Brain microvascular endothelial cell (primary cell): ENCODE results near the gene CFAP45.
A peak's percentile ranks its signal among the peaks of the same experiment; 100 is the strongest.

Source experiments
- DNase-seq: peaks from one replicate; pipeline ENCODE4 v3.0.0-alpha.2; 2020
- H3K27ac ChIP-seq: fragments of 250-450 bp; sonication (Bioruptor Pico); 2 replicates; pipeline ENCODE4 v1.5.1; 2020; ENCODE audit warnings: mild to moderate bottlenecking, moderate library complexity
- H3K27me3 ChIP-seq: fragments of 250-450 bp; sonication (Bioruptor Pico); replicated peaks from 2 replicates; pipeline ENCODE4 v1.5.1; 2020; ENCODE audit warnings: mild to moderate bottlenecking
- H3K36me3 ChIP-seq: fragments of 250-450 bp; sonication (Bioruptor Pico); replicated peaks from 2 replicates; pipeline ENCODE4 v1.5.1; 2020; ENCODE audit warnings: mild to moderate bottlenecking
- H3K4me3 ChIP-seq: 2 replicates; pipeline ENCODE4 v1.5.1; 2011; ENCODE audit warnings: low read depth, mild to moderate bottlenecking, control low read depth, low read length, moderate library complexity
- CTCF ChIP-seq: IDR thresholded peaks from 2 replicates; pipeline ENCODE4 v1.5.1; 2011; ENCODE audit warnings: low read depth, mild to moderate bottlenecking, moderate library complexity, low read length, control low read depth, inconsistent platforms; ENCODE audit errors: missing control alignments
- in situ Hi-C: cut with HindIII; loops from 2 replicates; pipeline ENCODE4 v1.10.0; 2017; ENCODE audit warnings: low sequenced_read_pairs, low pct_ligation_motif_present

The CFAP45 gene, protein sequence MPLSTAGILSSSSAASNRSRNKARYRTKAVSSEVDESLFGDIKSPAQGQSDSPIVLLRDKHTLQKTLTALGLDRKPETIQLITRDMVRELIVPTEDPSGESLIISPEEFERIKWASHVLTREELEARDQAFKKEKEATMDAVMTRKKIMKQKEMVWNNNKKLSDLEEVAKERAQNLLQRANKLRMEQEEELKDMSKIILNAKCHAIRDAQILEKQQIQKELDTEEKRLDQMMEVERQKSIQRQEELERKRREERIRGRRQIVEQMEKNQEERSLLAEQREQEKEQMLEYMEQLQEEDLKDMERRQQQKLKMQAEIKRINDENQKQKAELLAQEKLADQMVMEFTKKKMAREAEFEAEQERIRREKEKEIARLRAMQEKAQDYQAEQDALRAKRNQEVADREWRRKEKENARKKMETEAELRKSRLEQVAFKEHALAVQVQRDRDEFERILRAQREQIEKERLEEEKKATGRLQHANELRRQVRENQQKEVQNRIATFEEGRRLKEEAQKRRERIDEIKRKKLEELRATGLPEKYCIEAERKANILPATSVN

DNA sequence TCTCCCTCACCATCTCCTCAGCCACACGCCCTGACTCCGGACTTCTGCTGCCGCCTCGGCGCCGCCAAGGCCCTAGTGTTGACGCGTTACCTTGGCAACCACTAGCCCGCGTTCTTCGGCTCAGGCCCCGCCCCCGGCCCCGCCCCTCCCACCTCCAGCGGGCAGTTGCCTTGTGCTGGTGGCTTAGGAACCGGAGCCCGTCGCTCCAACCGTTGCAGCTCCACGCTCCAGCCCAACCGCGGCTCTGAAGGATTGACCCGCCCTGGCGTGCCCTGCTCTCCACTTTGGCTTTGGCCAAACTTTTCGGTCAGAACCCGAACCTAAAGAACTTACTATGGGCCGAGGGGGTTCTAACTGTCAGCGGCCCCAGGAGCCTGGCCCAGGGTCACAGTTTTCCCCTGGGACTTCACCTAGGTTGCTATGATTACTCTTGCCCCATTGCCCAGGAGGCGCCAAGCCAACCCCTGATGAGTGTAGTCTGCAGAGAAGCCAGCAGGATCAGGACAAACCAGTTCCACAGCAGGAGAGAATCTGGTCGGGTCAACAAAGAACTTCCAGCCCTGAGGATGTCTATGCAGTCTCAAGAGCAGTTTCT is at the start of gene CFAP45:
TSS of gene CFAP45 (minus strand) at position 80 of the 595 bp plus-strand sequence. CDS start at position 13, 67 bp downstream.
- TF ChIP-seq CTCF = no peak
- Histone ChIP-seq H3K27me3 (no peaks in the 10 kb centered on the region), H3K4me3 (peak within 1 kb of the TSS; percentile 3), H3K27ac (peak within 1 kb of the TSS; percentile 14), H3K36me3 (no peaks in the 10 kb centered on the region)
- DNase-seq = peak; percentile 85
- in situ Hi-C loops = no loop called here

DNA sequence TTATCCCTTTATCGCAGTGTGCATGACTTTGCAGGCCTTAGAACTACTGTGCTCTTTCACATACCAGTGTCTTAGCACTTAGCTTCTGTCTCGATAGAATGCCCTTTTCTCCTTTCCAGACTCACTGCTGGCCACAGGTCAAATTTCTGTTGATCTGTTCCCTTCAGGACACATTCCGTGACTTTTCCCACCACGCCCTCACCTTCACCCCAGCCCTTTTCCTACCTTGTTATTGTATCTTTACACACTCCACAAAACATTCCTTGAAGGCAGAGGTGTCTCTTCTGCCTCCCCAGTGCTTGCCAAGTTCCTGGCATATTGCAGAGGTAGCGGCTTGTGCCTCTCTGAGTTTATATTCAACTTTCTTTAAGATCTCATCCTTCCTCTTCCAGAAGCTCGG is 49.2 kb upstream of the CFAP45 start:
- H3K4me3 ChIP-seq = no peak overlapping the region

DNA sequence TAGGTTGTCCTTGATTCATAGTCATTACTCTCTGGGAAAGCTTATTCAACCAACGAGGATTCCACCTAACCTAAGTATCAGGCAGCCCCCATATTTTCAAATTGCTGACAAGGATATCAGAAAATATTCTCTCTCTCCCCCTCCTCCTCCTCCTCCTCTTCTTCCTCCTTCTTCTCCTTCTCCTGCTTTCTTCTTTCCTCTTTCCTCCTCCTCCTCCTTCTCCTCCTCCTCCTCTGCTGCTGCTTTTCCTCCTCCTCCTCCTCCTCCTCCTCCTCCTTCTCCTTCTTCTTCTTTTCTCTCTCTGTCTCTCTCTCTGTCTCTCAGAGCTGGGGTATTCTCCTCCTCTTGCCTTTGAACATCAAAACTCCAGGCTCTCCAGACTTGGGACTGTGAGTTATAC is 48.0 kb upstream of the CFAP45 start:
- H3K36me3 ChIP-seq = no peaks in the 10 kb centered on the region
- no peak for DNase-seq
- TF ChIP-seq CTCF = no peak
- H3K4me3 ChIP-seq = no peak overlapping the region
- in situ Hi-C loops = no loop called here
- H3K27me3 ChIP-seq = peaks cover 18% of the 10 kb centered on the region
- H3K27ac ChIP-seq = no peak overlapping the region

More for the DNA sequence above, 49.2 kb upstream of the CFAP45 start:
- in situ Hi-C loops = no loop called here
- H3K27me3 ChIP-seq = peaks cover 18% of the 10 kb centered on the region
- H3K36me3 ChIP-seq = no peaks in the 10 kb centered on the region
- no peak for TF ChIP-seq CTCF
- DNase-seq = no peak
- H3K27ac ChIP-seq = no peak overlapping the region

DNA sequence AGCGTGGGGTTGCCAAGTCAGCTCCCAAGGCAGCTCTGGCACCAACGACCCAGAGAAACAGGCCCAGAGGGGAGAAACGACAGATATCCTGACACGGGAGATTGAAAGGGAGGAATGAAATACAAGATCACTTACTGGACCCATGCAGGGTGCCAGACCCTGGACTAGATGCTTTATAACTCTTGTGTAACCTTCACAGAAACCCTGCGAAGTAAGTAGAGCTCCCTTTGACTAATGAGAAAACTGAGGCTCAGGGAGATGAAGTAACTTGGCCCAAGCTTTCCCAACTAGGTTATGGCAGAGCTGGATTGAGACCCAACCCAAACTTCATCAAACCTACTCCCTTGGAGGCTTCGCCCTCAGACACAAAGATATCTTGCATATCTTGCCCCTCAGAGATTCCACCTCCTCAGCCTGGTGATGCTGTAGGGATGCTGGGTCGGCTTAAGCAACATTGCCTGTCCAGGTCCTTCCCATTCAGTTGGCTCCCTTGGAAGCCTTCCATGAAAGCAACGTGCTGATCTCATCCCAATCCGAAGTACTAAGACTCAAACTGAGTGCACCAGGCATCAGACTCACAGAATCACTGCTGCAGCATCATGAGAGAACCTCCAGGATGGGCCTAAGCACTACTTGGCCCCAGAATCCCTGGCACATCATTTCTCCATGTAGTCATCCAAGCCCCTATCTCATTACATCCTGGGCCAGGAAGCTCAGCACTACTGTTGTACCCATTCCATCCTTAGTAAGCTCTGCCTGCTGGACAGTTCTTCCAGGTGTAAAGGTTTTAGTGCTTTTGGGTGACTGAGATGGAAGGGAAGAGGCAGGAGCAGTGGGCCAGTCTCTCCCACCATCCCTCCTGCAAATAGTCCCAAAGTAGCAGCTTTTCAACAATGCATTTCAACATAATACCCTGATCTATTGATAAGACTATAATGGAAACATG is 46.5 kb upstream of the CFAP45 start:
- no peaks in the 10 kb centered on the region for H3K36me3 ChIP-seq
- DNase-seq = no peak
- no peak overlapping the region for H3K27ac ChIP-seq
- in situ Hi-C loops = no loop called here
- TF ChIP-seq CTCF = no peak
- H3K4me3 ChIP-seq = peak overlapping the region; percentile 55
- peaks cover 18% of the 10 kb centered on the region for H3K27me3 ChIP-seq

DNA sequence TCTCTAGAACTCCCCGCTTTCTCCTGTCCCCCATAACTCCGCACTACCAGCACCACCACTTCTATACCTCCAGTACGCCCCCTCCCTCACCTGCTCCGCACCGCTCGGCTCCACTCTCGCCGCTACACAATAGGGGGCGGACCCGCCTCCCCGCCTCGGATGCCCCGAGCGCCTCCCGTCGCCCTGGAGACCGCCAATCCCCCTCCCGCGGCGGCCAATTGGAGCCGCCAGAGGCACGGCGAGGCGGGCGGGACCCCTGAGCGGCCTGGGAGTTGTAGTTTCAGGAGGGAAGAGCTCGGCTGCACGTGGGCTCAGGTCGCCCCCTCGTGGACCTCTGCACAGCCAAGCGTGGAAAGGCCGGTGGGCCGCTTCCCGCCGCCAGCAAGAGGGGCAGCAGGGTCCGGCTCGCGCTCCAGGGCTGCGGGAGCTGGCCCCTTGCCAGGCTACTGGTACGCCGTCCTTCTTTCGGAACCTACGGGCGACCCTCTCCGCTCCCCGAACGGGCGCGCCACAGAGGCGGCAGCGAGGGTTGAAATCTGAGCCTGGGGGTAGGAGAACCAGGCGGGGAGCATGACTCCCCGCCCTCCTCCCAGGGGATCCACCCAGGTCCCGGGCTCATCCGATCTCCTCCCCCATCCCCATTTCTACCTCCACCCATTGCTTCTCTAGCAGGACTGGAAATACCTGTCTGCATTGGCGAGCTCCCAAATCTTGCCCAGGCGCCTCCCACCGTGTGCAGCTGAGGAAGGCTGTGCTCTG is 45.7 kb upstream of the CFAP45 start, which contains the start of gene IGSF9:
TSS of gene IGSF9 (minus strand) at position 131 of the 759 bp plus-strand sequence. CDS start 2,159 bp downstream, outside the sequence.
- Histone ChIP-seq H3K4me3 (peak within 1 kb of the TSS; percentile 55), H3K36me3 (no peaks in the 10 kb centered on the region), H3K27ac (no peak within 1 kb of the TSS), H3K27me3 (peaks cover 18% of the 10 kb centered on the region)
- in situ Hi-C loops = no loop called here
- DNase-seq = peak; percentile 30
- peak; percentile 57 for TF ChIP-seq CTCF
